Measurements from ENCODE around the gene SRPK3.
A peak's percentile ranks its signal among the peaks of the same experiment; 100 is the strongest.

Gene SRPK3

GRCh38 chrX:153771415-153772315 is 9.2 kb upstream of the SRPK3 start:
- DNase-seq: no peak

DNA sequence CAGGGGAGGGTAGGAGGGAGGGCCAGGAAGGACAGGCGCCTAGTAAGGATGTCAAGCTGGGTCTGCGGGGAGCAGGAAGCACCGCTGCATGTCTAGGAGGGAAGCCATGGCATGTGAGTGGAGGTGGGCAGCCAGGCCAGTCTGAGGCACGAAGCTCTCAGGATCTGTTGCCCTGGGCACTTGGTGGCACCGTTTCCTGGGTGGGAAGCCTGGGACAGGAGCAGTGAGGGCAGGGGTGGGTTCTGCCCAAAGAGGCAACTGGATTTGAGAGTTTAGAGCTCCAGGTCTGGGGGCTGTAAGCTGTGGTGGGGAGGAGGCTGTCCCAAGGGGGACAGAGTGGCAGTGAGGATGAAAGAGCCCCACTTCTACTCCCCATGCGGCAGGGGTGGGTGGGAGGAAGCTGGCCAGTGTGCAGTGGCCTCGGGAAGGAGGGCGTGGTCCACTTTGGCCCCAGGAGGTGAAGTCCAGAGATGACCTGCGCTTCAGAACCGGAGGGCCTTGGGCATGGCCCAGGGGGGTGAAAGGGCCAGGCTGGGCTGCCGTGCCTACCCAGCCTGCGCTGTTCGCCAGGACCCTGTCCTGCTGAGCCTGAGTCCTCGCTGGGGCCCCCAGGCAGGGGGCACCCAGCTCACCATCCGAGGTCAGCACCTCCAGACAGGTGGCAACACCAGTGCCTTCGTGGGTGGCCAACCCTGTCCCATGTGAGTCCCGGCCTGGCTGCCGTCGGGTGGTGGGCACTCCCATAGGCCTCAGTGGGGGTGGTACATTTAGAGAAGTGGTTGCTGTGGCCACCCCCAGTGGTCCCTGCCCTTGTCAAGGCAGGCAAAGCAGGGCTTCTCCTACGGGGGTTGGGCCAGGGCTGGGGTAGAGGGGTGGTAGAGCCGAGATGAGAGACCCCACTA is 8.3 kb upstream of the SRPK3 start:
- no peak for DNase-seq

DNA sequence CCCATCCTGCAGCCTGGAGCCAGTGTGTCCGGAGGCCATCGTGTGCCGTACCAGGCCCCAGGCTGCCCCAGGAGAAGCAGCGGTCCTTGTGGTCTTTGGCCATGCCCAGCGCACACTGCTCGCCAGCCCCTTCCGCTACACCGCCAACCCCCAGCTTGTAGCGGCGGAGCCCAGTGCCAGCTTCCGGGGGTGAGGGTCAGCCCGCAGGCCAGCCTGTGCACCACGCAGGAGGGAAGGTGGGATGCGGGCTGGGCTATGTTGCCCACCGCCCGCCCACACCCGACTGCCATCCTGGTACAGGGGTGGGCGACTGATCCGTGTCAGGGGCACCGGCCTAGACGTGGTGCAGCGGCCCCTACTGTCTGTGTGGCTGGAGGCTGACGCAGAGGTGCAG is 7.6 kb upstream of the SRPK3 start:
- no peak for DNase-seq

DNA sequence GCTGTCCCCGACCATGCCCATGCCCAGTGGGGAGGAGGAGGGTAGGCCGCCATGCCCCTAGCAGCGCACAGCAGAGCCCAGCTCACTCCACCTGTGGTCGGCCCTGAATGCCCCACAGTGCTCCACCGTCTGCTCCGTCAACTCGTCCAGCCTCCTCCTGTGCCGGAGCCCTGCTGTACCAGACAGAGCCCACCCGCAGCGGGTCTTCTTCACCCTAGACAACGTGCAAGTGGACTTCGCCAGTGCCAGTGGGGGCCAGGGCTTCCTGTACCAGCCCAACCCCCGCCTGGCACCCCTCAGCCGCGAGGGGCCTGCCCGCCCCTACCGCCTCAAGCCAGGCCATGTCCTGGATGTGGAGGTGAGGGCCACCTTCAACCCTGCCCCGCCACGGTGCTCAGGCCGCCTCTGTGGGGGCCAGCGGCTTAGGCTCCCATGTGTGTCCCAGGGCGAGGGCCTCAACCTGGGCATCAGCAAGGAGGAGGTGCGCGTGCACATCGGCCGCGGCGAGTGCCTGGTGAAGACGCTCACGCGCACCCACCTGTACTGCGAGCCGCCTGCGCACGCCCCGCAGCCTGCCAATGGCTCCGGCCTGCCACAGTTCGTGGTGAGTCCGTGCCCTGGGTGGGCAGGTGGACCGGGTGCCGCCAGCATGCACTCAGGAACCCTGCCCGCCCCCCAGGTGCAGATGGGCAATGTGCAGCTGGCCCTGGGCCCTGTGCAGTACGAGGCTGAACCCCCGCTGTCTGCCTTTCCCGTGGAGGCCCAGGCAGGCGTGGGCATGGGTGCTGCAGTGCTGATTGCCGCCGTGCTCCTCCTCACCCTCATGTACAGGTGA is 6.9 kb upstream of the SRPK3 start:
- no peak for DNase-seq

- DNase-seq: no peak
These were observed 6.1 kb upstream of the SRPK3 start for GRCh38 chrX:153774576-153775292.

DNA sequence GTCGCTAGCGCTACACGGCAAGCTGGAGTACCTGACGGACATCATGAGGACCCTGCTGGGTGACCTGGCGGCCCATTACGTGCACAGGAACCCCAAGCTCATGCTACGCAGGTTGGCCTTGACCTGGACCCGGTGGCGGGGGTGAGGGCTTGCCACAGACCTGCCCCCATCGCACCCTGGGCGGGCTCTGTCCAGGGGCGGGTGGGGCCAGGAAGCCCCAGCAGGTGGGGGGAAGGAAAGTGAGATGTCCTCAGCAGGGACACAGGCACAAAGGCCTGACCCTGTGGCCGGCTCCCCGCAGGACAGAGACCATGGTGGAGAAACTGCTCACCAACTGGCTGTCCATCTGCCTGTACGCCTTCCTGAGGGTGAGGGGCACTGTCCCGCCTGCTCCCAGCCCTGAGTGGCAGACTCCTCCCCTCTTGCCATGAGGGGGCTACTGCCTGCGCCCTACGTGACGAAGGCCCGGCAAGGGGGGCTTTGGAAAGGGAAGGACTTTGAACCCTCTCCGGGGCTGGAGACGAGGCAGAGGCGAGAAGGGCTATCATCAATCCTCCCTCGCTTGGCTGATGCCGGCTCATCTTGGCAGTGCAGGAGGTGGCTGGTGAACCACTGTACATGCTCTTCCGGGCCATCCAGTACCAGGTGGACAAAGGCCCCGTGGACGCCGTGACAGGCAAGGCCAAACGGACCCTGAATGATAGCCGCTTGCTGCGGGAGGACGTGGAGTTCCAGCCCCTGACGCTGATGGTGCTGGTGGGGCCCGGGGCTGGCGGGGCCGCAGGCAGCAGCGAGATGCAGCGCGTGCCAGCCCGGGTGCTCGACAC is 5.3 kb upstream of the SRPK3 start:
- DNase-seq: no peak

- no peak for DNase-seq
These were observed 4.7 kb upstream of the SRPK3 start for GRCh38 chrX:153776120-153776599.

- DNase-seq: peak; percentile 49
These were observed 4.2 kb upstream of the SRPK3 start for GRCh38 chrX:153776611-153777045.

GRCh38 chrX:153777261-153778090 is 3.4 kb upstream of the SRPK3 start:
- DNase-seq: no peak

GRCh38 chrX:153778181-153778580 is 2.7 kb upstream of the SRPK3 start:
- DNase-seq: no peak

- DNase-seq: peak; percentile 52
These were observed 2.1 kb upstream of the SRPK3 start for GRCh38 chrX:153778684-153779101.

- peak; percentile 34 for DNase-seq
These were observed 757 bp upstream of the SRPK3 start for GRCh38 chrX:153779891-153780677.

DNA sequence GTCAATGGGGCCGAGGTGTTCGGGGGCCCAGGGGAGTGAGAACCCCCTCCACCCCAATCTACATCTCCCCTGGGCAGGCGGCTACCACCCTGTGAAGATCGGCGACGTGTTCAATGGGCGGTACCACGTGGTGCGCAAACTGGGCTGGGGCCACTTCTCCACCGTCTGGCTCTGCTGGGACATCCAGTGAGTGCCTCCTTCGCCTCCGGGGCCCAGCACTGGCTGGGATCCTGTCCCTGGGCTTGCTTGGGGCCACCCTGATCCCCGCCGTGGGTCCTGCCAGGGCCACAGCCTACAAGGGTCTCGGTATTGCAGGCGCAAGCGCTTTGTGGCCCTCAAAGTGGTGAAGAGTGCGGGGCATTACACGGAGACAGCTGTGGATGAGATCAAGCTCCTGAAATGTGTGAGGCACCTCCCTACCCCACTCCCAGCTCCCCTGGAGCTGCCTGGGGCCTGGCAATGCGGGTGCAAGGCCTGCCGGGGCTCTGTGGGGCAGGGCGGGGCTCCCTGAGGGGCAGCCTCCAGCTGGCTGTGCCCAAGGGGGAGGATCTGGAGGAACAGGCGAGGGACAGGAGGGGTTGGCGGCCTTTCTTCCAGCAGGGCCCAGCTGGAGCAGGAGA is 697 bp downstream of the SRPK3 start:
- DNase-seq: no peak

GRCh38 chrX:153782313-153782712 is 1.5 kb downstream of the SRPK3 start:
- DNase-seq: peak; percentile 30

- no peak for DNase-seq
These were observed 2.0 kb downstream of the SRPK3 start for GRCh38 chrX:153782871-153783270.

DNA sequence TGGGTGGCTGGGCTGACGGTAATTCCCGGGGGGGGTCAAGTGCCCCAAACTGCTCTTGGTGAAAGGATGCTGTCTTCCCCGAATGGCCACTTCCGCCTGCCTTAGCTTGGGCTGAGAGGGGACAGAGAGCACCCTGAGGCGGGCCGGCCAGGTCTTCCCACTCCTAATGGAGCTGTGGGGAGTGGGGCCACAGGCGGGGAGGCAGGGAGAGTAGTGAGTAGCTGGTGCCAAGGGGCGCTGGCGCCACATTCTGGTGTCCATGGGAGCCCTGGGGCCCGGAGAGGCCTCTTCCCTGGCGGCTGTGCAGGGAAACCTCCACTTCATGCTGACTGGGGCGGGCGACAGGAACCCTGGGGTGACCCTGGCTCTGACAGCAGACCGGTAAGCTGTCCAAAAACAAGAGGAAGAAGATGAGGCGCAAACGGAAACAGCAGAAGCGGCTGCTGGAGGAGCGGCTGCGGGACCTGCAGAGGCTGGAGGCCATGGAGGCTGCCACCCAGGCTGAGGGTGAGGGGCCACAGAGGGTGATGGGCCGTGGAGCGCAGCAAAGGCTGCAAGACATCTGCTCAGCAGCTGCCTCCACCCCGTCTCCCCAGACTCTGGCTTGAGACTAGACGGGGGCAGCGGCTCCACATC is 2.7 kb downstream of the SRPK3 start:
- no peak for DNase-seq

GRCh38 chrX:153784325-153784967 is 3.6 kb downstream of the SRPK3 start:
- no peak for DNase-seq

DNA sequence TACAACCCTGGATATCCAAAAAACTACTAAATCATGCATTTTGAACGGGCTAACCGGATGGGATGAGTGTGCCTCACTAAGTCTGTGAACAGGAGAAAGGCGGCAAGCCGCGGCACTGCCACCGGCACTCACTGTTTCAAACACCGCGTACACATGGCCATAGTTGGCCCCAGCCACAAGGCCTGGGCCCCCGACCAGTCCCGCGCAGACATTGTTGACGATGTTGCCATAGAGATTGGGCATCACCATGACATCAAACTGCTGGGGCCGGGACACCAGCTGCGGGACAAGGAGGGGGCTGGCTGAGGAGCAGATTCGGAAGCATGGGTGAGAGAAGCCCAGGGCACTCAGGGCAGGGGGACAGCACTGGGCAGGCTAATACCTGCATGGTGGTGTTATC is 5.8 kb downstream of the SRPK3 start:
- DNase-seq: no peak
